H1 (cell line): ENCODE measurements around the gene TRIM28. TPM values are rescaled to one million over a fixed set of nuclear protein-coding genes. Genes with fewer than 3 reads are reported as not detected.

Experiments
- CTCF ChIA-PET: fragments of 300-600 bp; sonication (Branson Sonifier 250); formaldehyde crosslinking; loops from one replicate; lab custom pipeline; 2021; ENCODE audit not compliant: partially characterized antibody; lab: Charles Lee
- POLR2A ChIA-PET: fragments of 300-600 bp; sonication (Branson Sonifier 250); formaldehyde crosslinking; loops from one replicate; lab custom pipeline; 2021; ENCODE audit warnings: inconsistent platforms; ENCODE audit not compliant: partially characterized antibody; lab: Charles Lee
- DNase-seq, 2 experiments: peaks; one replicate each; pipeline versions ENCODE4 v3.0.0 to v3.0.0-alpha.2; 2010 to 2022; ENCODE audit warnings: low spot score in 2 of 2, low read depth in 1 of 2, mixed read lengths in 1 of 2
- FAIRE-seq: peaks from 2 replicates; lab custom pipeline; 2011; peaks lifted over from hg19 to GRCh38; lab: Jason Lieb, UNC
- H2AFZ ChIP-seq: 2 replicates; pipeline ENCODE4 v1.8.1; 2012; ENCODE audit warnings: low read length, inconsistent platforms
- H2AK5ac ChIP-seq: 2 replicates; pipeline ENCODE4 v1.6.1; 2013; ENCODE audit warnings: low read depth, low read length
- H2BK120ac ChIP-seq: replicated peaks from 2 replicates; pipeline ENCODE3; 2013; ENCODE audit warnings: low read depth, low read length, inconsistent platforms
- H2BK12ac ChIP-seq: 2 replicates; pipeline ENCODE4 v1.6.1; 2013; ENCODE audit warnings: low read depth, low read length
- H2BK15ac ChIP-seq: 2 replicates; pipeline ENCODE4 v1.6.1; 2013; ENCODE audit warnings: low read length
- H2BK20ac ChIP-seq: 2 replicates; pipeline ENCODE4 v1.6.1; 2013; ENCODE audit warnings: low read length
- H2BK5ac ChIP-seq: 2 replicates; pipeline ENCODE4 v1.6.1; 2013; ENCODE audit warnings: low read depth, low read length
- H3K14ac ChIP-seq: 2 replicates; pipeline ENCODE4 v1.6.1; 2013; ENCODE audit warnings: inconsistent platforms; ENCODE audit not compliant: insufficient read length
- H3K18ac ChIP-seq: 2 replicates; pipeline ENCODE4 v1.6.1; 2013; ENCODE audit warnings: low read length; ENCODE audit errors: extremely low read depth
- H3K23ac ChIP-seq: 2 replicates; pipeline ENCODE4 v1.6.1; 2013; ENCODE audit warnings: inconsistent platforms; ENCODE audit not compliant: insufficient read length
- H3K23me2 ChIP-seq: 2 replicates; pipeline ENCODE4 v1.6.1; 2013; ENCODE audit warnings: low read depth, low read length
- H3K27ac ChIP-seq: 2 replicates; pipeline ENCODE4 v1.6.1; 2011; ENCODE audit warnings: low read depth, low read length, inconsistent platforms
- H3K27me3 ChIP-seq, 4 experiments: replicated peaks in 1 of 4; 1 replicate in 1 of 4; 2 replicates in 3 of 4; pipeline versions ENCODE4 v1.6.1 to v1.8.1; 2011 to 2013; ENCODE audit warnings: low read length in 3 of 4, mild to moderate bottlenecking in 3 of 4, inconsistent platforms in 2 of 4, mixed read lengths in 2 of 4, moderate library complexity in 1 of 4; ENCODE audit not compliant: control insufficient read depth in 3 of 4, insufficient read depth in 3 of 4; ENCODE audit errors: extremely low read depth in 1 of 4
- H3K36me3 ChIP-seq, 4 experiments: 2 replicates each; pipeline versions ENCODE4 v1.6.1 to v1.8.1; 2011 to 2013; ENCODE audit warnings: mild to moderate bottlenecking in 4 of 4, low read length in 3 of 4, moderate library complexity in 2 of 4, control low read depth in 1 of 4, inconsistent platforms in 1 of 4; ENCODE audit not compliant: insufficient read depth in 4 of 4, control insufficient read depth in 2 of 4
- H3K4ac ChIP-seq: replicated peaks from 2 replicates; pipeline ENCODE3; 2013; ENCODE audit warnings: low read length, low read depth, mixed read lengths, inconsistent platforms; ENCODE audit not compliant: insufficient read length
- H3K4me1 ChIP-seq, 4 experiments: replicated peaks in 1 of 4; 1 replicate in 1 of 4; 2 replicates in 3 of 4; pipeline versions ENCODE4 v1.6.1 to v1.8.1; 2011 to 2013; ENCODE audit warnings: low read length in 3 of 4, inconsistent platforms in 2 of 4, mixed read lengths in 1 of 4; ENCODE audit not compliant: insufficient read depth in 4 of 4, control insufficient read depth in 3 of 4
- H3K4me2 ChIP-seq, 2 experiments: 2 replicates each; pipeline versions ENCODE4 v1.6.1 to v1.8.1; 2011 to 2013; ENCODE audit warnings: low read depth in 2 of 2, low read length in 2 of 2, control low read depth in 1 of 2, inconsistent platforms in 1 of 2, mild to moderate bottlenecking in 1 of 2; ENCODE audit not compliant: insufficient read depth in 1 of 2
- H3K4me3 ChIP-seq, 4 experiments: fragments of 200-600, 300-600 bp in 1 of 4; sonication (generic), shearing (Covaris generic), sonication (Bioruptor Twin) in 1 of 4; 2 replicates each; pipeline versions ENCODE4 v1.5.1 to v1.8.1; 2011 to 2016; ENCODE audit warnings: low read length in 4 of 4, low read depth in 3 of 4, control low read depth in 2 of 4, inconsistent platforms in 2 of 4, mild to moderate bottlenecking in 2 of 4, mixed read lengths in 1 of 4, moderate library complexity in 1 of 4; ENCODE audit not compliant: insufficient read depth in 2 of 4; ENCODE audit errors: extremely low read depth in 1 of 4
- H3K56ac ChIP-seq: replicated peaks from 2 replicates; pipeline ENCODE3; 2013; ENCODE audit warnings: low read depth, mild to moderate bottlenecking, mixed read lengths, low read length, inconsistent platforms; ENCODE audit not compliant: insufficient read length
- H3K79me1 ChIP-seq: 2 replicates; pipeline ENCODE4 v1.6.1; 2013; ENCODE audit warnings: low read depth, low read length, control low read depth
- H3K79me2 ChIP-seq, 2 experiments: 2 replicates each; pipeline versions ENCODE4 v1.6.1 to v1.8.1; 2012 to 2013; ENCODE audit warnings: low read length in 2 of 2, mild to moderate bottlenecking in 2 of 2, inconsistent platforms in 1 of 2; ENCODE audit not compliant: insufficient read depth in 2 of 2, control insufficient read depth in 1 of 2
- H3K9ac ChIP-seq, 4 experiments: replicated peaks in 1 of 4; 1 replicate in 1 of 4; 2 replicates in 3 of 4; pipeline versions ENCODE4 v1.6.1 to v1.8.1; 2011 to 2013; ENCODE audit warnings: low read depth in 3 of 4, low read length in 3 of 4, control low read depth in 2 of 4, mild to moderate bottlenecking in 2 of 4, moderate library complexity in 2 of 4, inconsistent platforms in 1 of 4; ENCODE audit errors: extremely low read depth in 1 of 4
- H3K9me3 ChIP-seq, 2 experiments: 2 replicates each; pipeline versions ENCODE4 v1.6.1 to v1.8.1; 2012 to 2013; ENCODE audit warnings: mild to moderate bottlenecking in 2 of 2, moderate library complexity in 2 of 2, control low read depth in 1 of 2, inconsistent platforms in 1 of 2, low read depth in 1 of 2, low read length in 1 of 2, mixed read lengths in 1 of 2; ENCODE audit not compliant: insufficient read depth in 2 of 2
- H4K20me1 ChIP-seq, 2 experiments: replicated peaks in 1 of 2; 2 replicates each; pipeline versions ENCODE3 to v1.8.1; 2011 to 2013; ENCODE audit warnings: inconsistent platforms in 2 of 2, low read length in 2 of 2, mild to moderate bottlenecking in 1 of 2; ENCODE audit not compliant: insufficient read depth in 2 of 2, control insufficient read depth in 1 of 2
- H4K5ac ChIP-seq: 2 replicates; pipeline ENCODE4 v1.6.1; 2013; ENCODE audit warnings: low read length, low read depth, mixed read lengths, inconsistent platforms; ENCODE audit not compliant: insufficient read length
- H4K8ac ChIP-seq: 2 replicates; pipeline ENCODE4 v1.8.0; 2013; ENCODE audit warnings: mild to moderate bottlenecking, moderate library complexity, low read length, inconsistent platforms; ENCODE audit not compliant: insufficient read depth; ENCODE audit errors: extremely low read depth
- H4K91ac ChIP-seq: replicated peaks from 2 replicates; pipeline ENCODE3; 2013; ENCODE audit warnings: low read length, mixed read lengths, inconsistent platforms; ENCODE audit not compliant: insufficient read length
- BACH1 ChIP-seq: IDR thresholded peaks from 2 replicates; pipeline ENCODE4 v1.6.1; 2012; ENCODE audit warnings: low read length, improper control_type of control experiment
- BRCA1 ChIP-seq: IDR thresholded peaks from 2 replicates; pipeline ENCODE4 v1.6.1; 2012; ENCODE audit warnings: low read depth, low read length, improper control_type of control experiment
- CEBPB ChIP-seq: IDR thresholded peaks from 2 replicates; pipeline ENCODE4 v1.6.1; 2012; ENCODE audit warnings: low read depth, low read length
- FOSL1 ChIP-seq: IDR thresholded peaks from 2 replicates; pipeline ENCODE4 v1.6.1; 2011; ENCODE audit warnings: mild to moderate bottlenecking, low read depth, low read length, moderate library complexity; ENCODE audit not compliant: insufficient read depth
- JUN ChIP-seq: IDR thresholded peaks from 2 replicates; pipeline ENCODE4 v1.6.1; 2011; ENCODE audit warnings: low read depth, mild to moderate bottlenecking, improper control_type of control experiment, low read length
- KDM1A ChIP-seq: fragments of 200-600, 300-600 bp; sonication (generic); IDR thresholded peaks from 2 replicates; pipeline ENCODE4 v1.7.1; 2016; ENCODE audit warnings: mild to moderate bottlenecking, low read length, borderline replicate concordance
- MAFK ChIP-seq: IDR thresholded peaks from 2 replicates; pipeline ENCODE4 v1.6.1; 2012; ENCODE audit warnings: low read depth, mild to moderate bottlenecking, improper control_type of control experiment, low read length
- MAX ChIP-seq: IDR thresholded peaks from 2 replicates; pipeline ENCODE4 v1.6.1; 2012; ENCODE audit warnings: inconsistent platforms
- SIX5 ChIP-seq: IDR thresholded peaks from 2 replicates; pipeline ENCODE4 v1.6.1; 2011; ENCODE audit warnings: mild to moderate bottlenecking, low read depth, low read length
- SP1 ChIP-seq: IDR thresholded peaks from 2 replicates; pipeline ENCODE4 v1.6.1; 2011; ENCODE audit warnings: low read depth, low read length
- SP2 ChIP-seq: IDR thresholded peaks from 2 replicates; pipeline ENCODE4 v1.6.1; 2012; ENCODE audit warnings: mild to moderate bottlenecking, low read length, inconsistent platforms
- SP4 ChIP-seq: IDR thresholded peaks from 2 replicates; pipeline ENCODE4 v1.6.1; 2012; ENCODE audit warnings: low read length, inconsistent platforms
- WGBS, 2 experiments: shearing (Covaris generic) in 1 of 2; methylation state at CpG; one replicate each; pipeline versions ENCODE4 v1.1.6 to v1.1.7; 2013 to 2015; ENCODE audit warnings: low lambda C conversion rate in 2 of 2, mixed read lengths in 2 of 2, inconsistent platforms in 1 of 2, low coverage in 1 of 2, missing lambda C conversion rate in 1 of 2; ENCODE audit not compliant: insufficient replicate concordance in 2 of 2, insufficient coverage in 1 of 2, insufficient read length in 1 of 2; ENCODE audit errors: extremely low coverage in 1 of 2, missing lambda C conversion rate in 1 of 2; 5-methylcytosine and 5-hydroxymethylcytosine counted together
- polyA plus RNA-seq, 7 experiments: library from polyadenylated mRNA; depleted of rRNA in 3 of 7; stranded (reverse) in 5 of 7; unstranded in 2 of 7; fragments of >200 nt in 5 of 7; fragments of 200-250 nt in 2 of 7; gene quantifications; 1 replicate in 5 of 7; 2 replicates in 1 of 7; 4 replicates in 1 of 7; pipeline versions ENCODE4 v1.2.1 to v1.2.3, GENCODE V29; 2011 to 2013; ENCODE audit warnings: missing spikeins in 2 of 7, mixed read lengths in 2 of 7
- total RNA-seq: library from RNA; stranded (reverse); fragmentation: NEBNext Ultra II Directional; extraction: Animal tissue kit (Norgen Biotek cat#: 25700); gene quantifications from 2 replicates; pipeline ENCODE4 v1.2.1, GENCODE V29; 2021
- TF ChIP-seq, protein P1 (sequence below), 3 experiments: IDR thresholded peaks; 1 replicate in 2 of 3; 2 replicates in 1 of 3; pipeline versions ENCODE4 v1.5.1 to v1.6.1; 2011; ENCODE audit warnings: low read length in 3 of 3, mild to moderate bottlenecking in 3 of 3, inconsistent platforms in 2 of 3, low read depth in 1 of 3, moderate library complexity in 1 of 3; ENCODE audit not compliant: insufficient read depth in 1 of 3; ENCODE audit errors: control extremely low read depth in 1 of 3

Gene TRIM28
- total and polyA plus RNA-seq, 2 of the 8 experiments (the other 6 are each of a cell fraction or from before 2014, with no cell fraction given), result 1,433 to 1,442 TPM

DNA sequence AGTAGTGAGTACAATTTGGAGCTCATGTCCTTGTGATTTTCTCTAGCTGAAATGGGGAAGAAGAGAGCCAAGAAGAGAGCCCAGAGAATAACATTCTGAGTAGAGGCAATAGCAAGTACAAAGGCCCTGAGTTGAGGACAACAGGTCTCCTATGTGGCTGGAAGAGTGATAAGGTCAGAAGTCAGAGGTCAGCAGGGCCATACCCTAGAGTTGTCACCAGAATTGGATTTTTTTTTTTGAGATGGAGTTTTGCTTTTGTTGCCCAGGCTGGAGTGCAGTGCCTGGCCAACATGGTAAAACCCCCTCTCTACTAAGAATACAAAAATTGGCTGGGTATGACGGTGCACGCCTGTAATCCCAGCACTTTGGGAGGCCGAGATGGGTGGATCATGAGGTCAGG is 8.0 kb upstream of the TRIM28 start:
- Histone ChIP-seq H4K8ac (no peak overlapping the region), H2AFZ (no peak overlapping the region), H2BK120ac (no peak overlapping the region), H3K23me2 (peaks cover 3% of the 10 kb centered on the region; the same call in 1 of the 2 replicates), H2AK5ac (no peak overlapping the region), H3K79me1 (no peaks in the 10 kb centered on the region), H3K4me2 (no peak overlapping the region), H3K4me3 (no peak overlapping the region), H3K56ac (no peak overlapping the region), H3K23ac (no peak overlapping the region), H2BK15ac (no peak overlapping the region), H2BK12ac (no peak overlapping the region), H2BK20ac (no peak overlapping the region), H3K4ac (no peak overlapping the region), H3K27me3 (peaks cover 0 to 15% (median 4%) of the 10 kb centered on the region in 4 experiments; a peak in 3 of 7 replicates), H3K18ac (no peak overlapping the region), H4K5ac (no peak overlapping the region), H3K36me3 (no peaks in the 10 kb centered on the region), H3K79me2 (no peaks in the 10 kb centered on the region), H4K20me1 (no peaks in the 10 kb centered on the region), H3K14ac (no peak overlapping the region), H3K27ac (no peak overlapping the region), H3K9ac (no peak overlapping the region), H2BK5ac (no peak overlapping the region), H4K91ac (no peak overlapping the region), H3K9me3 (no peaks in the 10 kb centered on the region), H3K4me1 (peaks cover 0 to 5% (median 4%) of the 10 kb centered on the region in 4 experiments; a peak in 5 of 7 replicates)
- DNase-seq (no peak), FAIRE-seq (no peak)
- ChIA-PET CTCF (interaction anchor here (0.7 to 1.4 kb wide), 2 partner anchors 15 to 45 kb away, joined by 4 to 7 read pairs; partner anchors contain the start of gene ZBTB45), POLR2A (interaction anchor here (1.0 to 2.4 kb wide), 3 partner anchors 12 to 16 kb away, joined by 3 to 11 read pairs (median 5); partner anchors contain the start of gene ZBTB45)
- 95% methylated on average over 3 of the region's 3 CpGs; no CpG with 5 or more reads in 1 of the 2 experiments for WGBS, 2 experiments
- no peak for TF ChIP-seq MAX
- TF ChIP-seq SP4, result no peak
- TF ChIP-seq, protein P1, sequence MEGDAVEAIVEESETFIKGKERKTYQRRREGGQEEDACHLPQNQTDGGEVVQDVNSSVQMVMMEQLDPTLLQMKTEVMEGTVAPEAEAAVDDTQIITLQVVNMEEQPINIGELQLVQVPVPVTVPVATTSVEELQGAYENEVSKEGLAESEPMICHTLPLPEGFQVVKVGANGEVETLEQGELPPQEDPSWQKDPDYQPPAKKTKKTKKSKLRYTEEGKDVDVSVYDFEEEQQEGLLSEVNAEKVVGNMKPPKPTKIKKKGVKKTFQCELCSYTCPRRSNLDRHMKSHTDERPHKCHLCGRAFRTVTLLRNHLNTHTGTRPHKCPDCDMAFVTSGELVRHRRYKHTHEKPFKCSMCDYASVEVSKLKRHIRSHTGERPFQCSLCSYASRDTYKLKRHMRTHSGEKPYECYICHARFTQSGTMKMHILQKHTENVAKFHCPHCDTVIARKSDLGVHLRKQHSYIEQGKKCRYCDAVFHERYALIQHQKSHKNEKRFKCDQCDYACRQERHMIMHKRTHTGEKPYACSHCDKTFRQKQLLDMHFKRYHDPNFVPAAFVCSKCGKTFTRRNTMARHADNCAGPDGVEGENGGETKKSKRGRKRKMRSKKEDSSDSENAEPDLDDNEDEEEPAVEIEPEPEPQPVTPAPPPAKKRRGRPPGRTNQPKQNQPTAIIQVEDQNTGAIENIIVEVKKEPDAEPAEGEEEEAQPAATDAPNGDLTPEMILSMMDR (IDR thresholded peaks at IDR 0.05; ENCODE audit: control extremely low read depth in 1 of 3, insufficient read depth in 1 of 3, low read depth in 1 of 3, low read length in 3 of 3), result no peak
- TF ChIP-seq CEBPB, result no peak
- TF ChIP-seq SP1, result no peak
- TF ChIP-seq MAFK, result no peak
- TF ChIP-seq SP2, result no peak
- no peak for TF ChIP-seq BACH1
- TF ChIP-seq JUN, result no peak
- no peak for TF ChIP-seq FOSL1
- no peak for TF ChIP-seq SIX5
- TF ChIP-seq BRCA1, result no peak
- TF ChIP-seq KDM1A, result no peak
